ENCODE measurements around the gene HHAT.

HHAT gene

DNA sequence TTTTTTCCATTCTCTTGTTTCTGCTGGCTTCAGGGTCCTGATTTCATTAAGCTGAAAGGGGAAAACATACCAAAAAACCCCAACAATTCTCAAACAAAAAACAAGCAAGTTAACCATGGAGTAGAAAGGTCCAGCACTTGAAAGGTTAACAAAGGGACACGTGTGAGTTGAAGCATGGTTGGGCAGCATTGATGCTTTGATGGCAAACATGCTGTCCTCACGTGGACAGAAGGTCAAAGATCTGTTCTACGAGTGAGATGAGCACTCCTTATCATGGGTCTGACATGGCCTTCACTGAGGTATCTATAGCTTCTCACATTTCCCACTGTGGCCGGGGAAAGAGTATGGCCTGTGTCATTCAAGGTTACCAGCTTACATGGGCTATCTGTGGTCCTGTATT lies 394.9 kb downstream of the HHAT start:
- no peak for DNase-seq (ENCODE audit: low spot score)

DNA sequence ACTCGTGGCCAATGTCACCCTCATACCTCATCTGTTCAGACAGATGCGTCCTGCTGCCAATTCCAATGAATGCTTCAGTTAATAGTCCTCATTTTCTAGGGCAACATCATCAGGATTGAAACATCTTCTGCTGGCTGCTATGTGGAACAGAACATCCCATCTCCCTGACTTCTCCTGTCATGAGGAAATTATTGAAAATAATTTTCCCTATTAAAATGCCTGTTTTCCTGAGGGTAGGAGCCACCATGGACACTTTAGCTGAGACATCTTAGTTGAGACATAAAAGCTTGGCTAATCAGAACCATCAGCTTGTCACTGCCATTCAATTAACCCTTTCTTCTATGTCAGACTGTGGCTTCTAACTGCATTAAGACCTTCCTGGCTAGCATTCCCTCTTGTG lies 396.1 kb downstream of the HHAT start:
- DNase-seq (ENCODE audit: low spot score) = no peak
